ENCODE results near the gene RASGRF2. TPM values are rescaled to one million over a fixed set of nuclear protein-coding genes. Genes with fewer than 3 reads are reported as not detected.

Gene RASGRF2
- total RNA-seq, 2 experiments from 2014 or later: 0.06 to 0.13 TPM

DNA sequence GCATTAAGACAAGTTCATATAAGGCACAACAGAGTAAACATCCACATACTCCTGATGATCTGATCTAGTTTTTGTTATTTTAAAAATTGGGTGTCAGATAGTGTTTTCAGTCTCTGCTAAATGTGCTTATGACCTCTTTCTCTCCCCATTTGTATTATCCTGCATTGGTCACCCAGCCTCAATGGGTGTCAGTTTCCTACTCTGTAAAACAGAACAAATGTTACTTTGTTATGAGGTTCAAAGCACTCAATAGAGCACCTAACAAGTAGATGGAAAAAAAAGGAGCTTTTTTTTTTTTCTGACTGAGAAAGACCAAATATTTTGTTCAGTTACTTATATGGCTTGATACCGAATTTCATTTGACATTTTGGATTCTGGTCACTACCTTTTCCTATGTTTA, 33.6 kb upstream of the RASGRF2 start:
- CTCF ChIA-PET (ENCODE audit: unreplicated experiment): no interaction called here

DNA sequence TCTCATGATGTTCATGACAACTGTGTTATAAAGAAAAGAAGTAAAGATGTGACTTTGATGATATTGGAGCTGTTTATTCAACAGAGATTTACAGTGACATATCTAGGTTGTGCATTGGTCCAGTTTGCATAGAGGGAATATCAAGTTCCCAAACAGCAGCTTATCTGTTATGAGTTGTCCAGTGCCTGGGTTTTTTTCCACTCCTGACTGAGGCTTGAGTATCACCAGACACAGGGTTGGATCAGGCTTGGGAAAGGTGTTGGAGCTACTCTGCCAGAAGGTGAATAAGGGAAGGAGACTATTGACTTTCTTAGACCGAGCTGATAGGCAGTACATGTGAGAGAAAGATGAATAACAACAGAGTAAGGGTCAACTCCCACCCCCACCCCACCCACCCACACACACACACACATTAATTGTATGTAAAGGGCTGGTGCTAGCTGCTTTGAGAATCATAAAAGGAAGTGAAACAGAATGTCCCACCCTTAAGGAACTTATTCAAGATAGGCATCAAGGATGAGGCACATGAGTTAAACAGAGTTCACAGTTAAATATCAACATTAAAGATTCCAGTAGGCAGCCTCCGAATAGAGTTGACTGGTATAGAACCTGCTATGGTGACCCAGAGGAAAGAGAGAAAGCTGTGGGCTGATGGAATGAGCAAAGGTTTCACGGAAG, 33.0 kb upstream of the RASGRF2 start:
- DNase-seq (ENCODE audit: low spot score): no peak
- Histone ChIP-seq H3K36me3 (ENCODE audit: insufficient read depth, low read length) (no peaks in the 10 kb centered on the region), H2AFZ (ENCODE audit: low read length) (no peak overlapping the region), H3K4me2 (ENCODE audit: low read length) (no peak overlapping the region), H3K4me3 (ENCODE audit: low read depth, low read length, poor library complexity, severe bottlenecking) (no peak overlapping the region), H3K27ac (ENCODE audit: low read depth, low read length, poor library complexity, severe bottlenecking) (no peak overlapping the region), H4K20me1 (ENCODE audit: insufficient read depth, low read length) (no peaks in the 10 kb centered on the region), H3K4me1 (ENCODE audit: insufficient read depth, low read length, poor library complexity, severe bottlenecking) (no peaks in the 10 kb centered on the region), H3K9me2 (ENCODE audit: insufficient read depth, low read length) (no peaks in the 10 kb centered on the region), H3K9me3 (ENCODE audit: low read length) (no peaks in the 10 kb centered on the region), H3K79me2 (ENCODE audit: insufficient read depth, low read depth, low read length) (no peaks in the 10 kb centered on the region)
- ChIA-PET POLR2A (no interaction called here), CTCF (ENCODE audit: unreplicated experiment) (no interaction called here)
- intact Hi-C loops (cut with micrococcal nuclease; ENCODE audit: unreplicated experiment): no loop called here
- no peak for TF ChIP-seq EZH2phosphoT487 (IDR thresholded peaks at IDR 0.05; ENCODE audit: borderline replicate concordance, low read depth, low read length)
- TF ChIP-seq, protein P1, sequence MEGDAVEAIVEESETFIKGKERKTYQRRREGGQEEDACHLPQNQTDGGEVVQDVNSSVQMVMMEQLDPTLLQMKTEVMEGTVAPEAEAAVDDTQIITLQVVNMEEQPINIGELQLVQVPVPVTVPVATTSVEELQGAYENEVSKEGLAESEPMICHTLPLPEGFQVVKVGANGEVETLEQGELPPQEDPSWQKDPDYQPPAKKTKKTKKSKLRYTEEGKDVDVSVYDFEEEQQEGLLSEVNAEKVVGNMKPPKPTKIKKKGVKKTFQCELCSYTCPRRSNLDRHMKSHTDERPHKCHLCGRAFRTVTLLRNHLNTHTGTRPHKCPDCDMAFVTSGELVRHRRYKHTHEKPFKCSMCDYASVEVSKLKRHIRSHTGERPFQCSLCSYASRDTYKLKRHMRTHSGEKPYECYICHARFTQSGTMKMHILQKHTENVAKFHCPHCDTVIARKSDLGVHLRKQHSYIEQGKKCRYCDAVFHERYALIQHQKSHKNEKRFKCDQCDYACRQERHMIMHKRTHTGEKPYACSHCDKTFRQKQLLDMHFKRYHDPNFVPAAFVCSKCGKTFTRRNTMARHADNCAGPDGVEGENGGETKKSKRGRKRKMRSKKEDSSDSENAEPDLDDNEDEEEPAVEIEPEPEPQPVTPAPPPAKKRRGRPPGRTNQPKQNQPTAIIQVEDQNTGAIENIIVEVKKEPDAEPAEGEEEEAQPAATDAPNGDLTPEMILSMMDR (conservative IDR thresholded peaks at IDR 0.05; ENCODE audit: low read length): no peak
- BruUV-seq (replicated peaks): no TSS peak

More for the DNA sequence above, 33.6 kb upstream of the RASGRF2 start:
- H3K4me2 ChIP-seq (ENCODE audit: low read length): no peak overlapping the region
- no peaks in the 10 kb centered on the region for H3K9me3 ChIP-seq (ENCODE audit: low read length)
- BruUV-seq (replicated peaks): no TSS peak
- no peak for TF ChIP-seq EZH2phosphoT487 (IDR thresholded peaks at IDR 0.05; ENCODE audit: borderline replicate concordance, low read depth, low read length)
- TF ChIP-seq, protein P1 (conservative IDR thresholded peaks at IDR 0.05; ENCODE audit: low read length): no peak
- intact Hi-C loops (cut with micrococcal nuclease; ENCODE audit: unreplicated experiment): no loop called here
- no peaks in the 10 kb centered on the region for H3K36me3 ChIP-seq (ENCODE audit: insufficient read depth, low read length)
- POLR2A ChIA-PET: no interaction called here
- H3K79me2 ChIP-seq (ENCODE audit: insufficient read depth, low read depth, low read length): no peaks in the 10 kb centered on the region
- H4K20me1 ChIP-seq (ENCODE audit: insufficient read depth, low read length): no peaks in the 10 kb centered on the region
- DNase-seq (ENCODE audit: low spot score): no peak
- H3K4me1 ChIP-seq (ENCODE audit: insufficient read depth, low read length, poor library complexity, severe bottlenecking): no peaks in the 10 kb centered on the region
- H3K9me2 ChIP-seq (ENCODE audit: insufficient read depth, low read length): no peaks in the 10 kb centered on the region
- no peak overlapping the region for H3K4me3 ChIP-seq (ENCODE audit: low read depth, low read length, poor library complexity, severe bottlenecking)
- H2AFZ ChIP-seq (ENCODE audit: low read length): no peak overlapping the region
- no peak overlapping the region for H3K27ac ChIP-seq (ENCODE audit: low read depth, low read length, poor library complexity, severe bottlenecking)

DNA sequence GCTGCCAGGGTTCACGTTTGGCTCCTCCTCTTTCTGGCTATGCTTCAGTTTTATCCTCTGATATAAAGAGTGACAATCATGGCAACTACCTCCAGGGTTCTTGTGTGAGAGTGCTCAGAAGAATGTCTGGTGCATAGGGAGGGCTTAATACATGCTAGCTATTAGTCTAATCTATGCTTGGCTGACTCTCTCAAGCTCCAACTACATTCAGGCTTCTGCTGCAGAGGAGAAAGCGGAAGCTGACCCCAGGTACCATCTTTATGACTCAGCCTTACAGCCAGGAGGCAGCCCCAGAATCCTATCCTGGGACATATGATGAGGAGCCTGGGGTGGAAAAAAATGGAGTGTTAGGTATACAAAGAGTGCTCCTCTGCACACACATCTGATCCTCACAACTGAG, 32.1 kb upstream of the RASGRF2 start:
- Histone ChIP-seq H3K79me2 (ENCODE audit: insufficient read depth, low read depth, low read length) (no peaks in the 10 kb centered on the region), H3K36me3 (ENCODE audit: insufficient read depth, low read length) (no peaks in the 10 kb centered on the region), H4K20me1 (ENCODE audit: insufficient read depth, low read length) (no peaks in the 10 kb centered on the region), H3K9me2 (ENCODE audit: insufficient read depth, low read length) (no peaks in the 10 kb centered on the region), H3K4me3 (ENCODE audit: low read depth, low read length, poor library complexity, severe bottlenecking) (no peak overlapping the region), H3K27ac (ENCODE audit: low read depth, low read length, poor library complexity, severe bottlenecking) (no peak overlapping the region), H3K4me1 (ENCODE audit: insufficient read depth, low read length, poor library complexity, severe bottlenecking) (no peaks in the 10 kb centered on the region), H3K9me3 (ENCODE audit: low read length) (no peaks in the 10 kb centered on the region), H3K4me2 (ENCODE audit: low read length) (no peak overlapping the region), H2AFZ (ENCODE audit: low read length) (no peak overlapping the region)
- intact Hi-C loops (cut with micrococcal nuclease; ENCODE audit: unreplicated experiment): no loop called here
- TF ChIP-seq EZH2phosphoT487 (IDR thresholded peaks at IDR 0.05; ENCODE audit: borderline replicate concordance, low read depth, low read length): no peak
- TF ChIP-seq, protein P1 (conservative IDR thresholded peaks at IDR 0.05; ENCODE audit: low read length): no peak
- no TSS peak for BruUV-seq (replicated peaks)
- CTCF ChIA-PET (ENCODE audit: unreplicated experiment): no interaction called here
- DNase-seq (ENCODE audit: low spot score): no peak
- POLR2A ChIA-PET: no interaction called here
